ENCODE measurements around the gene ZNF45.
"Not testable (repeated sequence)": the region's sequence is repeated elsewhere in the genome, so short reads cannot be mapped to it uniquely, and the experiment has no call there.

ZNF45 gene

DNA sequence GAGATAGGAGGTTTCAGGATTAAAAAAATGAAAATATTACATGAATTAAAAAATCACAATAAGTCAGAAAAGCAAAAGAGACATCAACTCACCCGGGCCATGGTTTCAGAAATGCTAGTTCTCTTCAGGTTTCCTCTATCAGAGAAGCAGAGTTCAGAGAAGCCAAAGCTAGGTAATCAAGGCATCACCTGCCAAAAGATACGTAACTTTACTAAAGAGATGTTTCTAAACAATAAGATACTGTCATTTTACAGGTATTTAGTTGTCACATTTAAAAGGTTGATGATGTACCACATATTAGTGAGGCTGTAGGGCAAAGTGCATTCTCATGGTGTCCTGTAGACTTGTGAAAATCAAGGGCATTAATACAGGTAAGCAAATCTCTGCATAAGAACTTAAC is 51.2 kb downstream of the ZNF45 start, which contains the start of gene ZNF404:
TSS of gene ZNF404 (minus strand) at position 101 of the 400 bp plus-strand sequence.
- H3K27ac ChIP-seq = no peak within 1 kb of the TSS
- no peak for TF ChIP-seq ZFX (IDR thresholded peaks at IDR 0.05; ENCODE audit: borderline replicate concordance)
- TF ChIP-seq, protein P1, sequence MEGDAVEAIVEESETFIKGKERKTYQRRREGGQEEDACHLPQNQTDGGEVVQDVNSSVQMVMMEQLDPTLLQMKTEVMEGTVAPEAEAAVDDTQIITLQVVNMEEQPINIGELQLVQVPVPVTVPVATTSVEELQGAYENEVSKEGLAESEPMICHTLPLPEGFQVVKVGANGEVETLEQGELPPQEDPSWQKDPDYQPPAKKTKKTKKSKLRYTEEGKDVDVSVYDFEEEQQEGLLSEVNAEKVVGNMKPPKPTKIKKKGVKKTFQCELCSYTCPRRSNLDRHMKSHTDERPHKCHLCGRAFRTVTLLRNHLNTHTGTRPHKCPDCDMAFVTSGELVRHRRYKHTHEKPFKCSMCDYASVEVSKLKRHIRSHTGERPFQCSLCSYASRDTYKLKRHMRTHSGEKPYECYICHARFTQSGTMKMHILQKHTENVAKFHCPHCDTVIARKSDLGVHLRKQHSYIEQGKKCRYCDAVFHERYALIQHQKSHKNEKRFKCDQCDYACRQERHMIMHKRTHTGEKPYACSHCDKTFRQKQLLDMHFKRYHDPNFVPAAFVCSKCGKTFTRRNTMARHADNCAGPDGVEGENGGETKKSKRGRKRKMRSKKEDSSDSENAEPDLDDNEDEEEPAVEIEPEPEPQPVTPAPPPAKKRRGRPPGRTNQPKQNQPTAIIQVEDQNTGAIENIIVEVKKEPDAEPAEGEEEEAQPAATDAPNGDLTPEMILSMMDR (IDR thresholded peaks at IDR 0.05) = no peak

DNA sequence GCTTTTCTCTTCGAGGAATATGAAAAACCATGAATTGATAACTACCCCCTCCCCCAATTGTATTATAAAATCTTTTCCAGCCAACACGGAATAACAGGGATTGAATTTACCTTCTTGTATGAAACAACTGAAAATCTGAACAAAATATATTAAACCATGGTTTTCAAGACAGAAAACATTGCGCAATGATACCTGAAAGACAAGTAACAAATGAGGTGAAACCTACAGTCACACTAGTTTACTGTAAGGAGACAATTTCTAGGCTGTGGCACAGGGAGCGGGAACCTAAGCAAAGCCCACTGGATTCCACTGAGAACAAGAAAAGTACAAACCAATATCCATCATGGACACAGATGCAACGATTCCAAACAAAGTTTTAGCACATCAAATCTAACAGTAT is 54.6 kb downstream of the ZNF45 start:
- H3K27ac ChIP-seq = no peak overlapping the region
- TF ChIP-seq, protein P1 (IDR thresholded peaks at IDR 0.05) = no peak
- TF ChIP-seq ZFX (IDR thresholded peaks at IDR 0.05; ENCODE audit: borderline replicate concordance) = no peak

DNA sequence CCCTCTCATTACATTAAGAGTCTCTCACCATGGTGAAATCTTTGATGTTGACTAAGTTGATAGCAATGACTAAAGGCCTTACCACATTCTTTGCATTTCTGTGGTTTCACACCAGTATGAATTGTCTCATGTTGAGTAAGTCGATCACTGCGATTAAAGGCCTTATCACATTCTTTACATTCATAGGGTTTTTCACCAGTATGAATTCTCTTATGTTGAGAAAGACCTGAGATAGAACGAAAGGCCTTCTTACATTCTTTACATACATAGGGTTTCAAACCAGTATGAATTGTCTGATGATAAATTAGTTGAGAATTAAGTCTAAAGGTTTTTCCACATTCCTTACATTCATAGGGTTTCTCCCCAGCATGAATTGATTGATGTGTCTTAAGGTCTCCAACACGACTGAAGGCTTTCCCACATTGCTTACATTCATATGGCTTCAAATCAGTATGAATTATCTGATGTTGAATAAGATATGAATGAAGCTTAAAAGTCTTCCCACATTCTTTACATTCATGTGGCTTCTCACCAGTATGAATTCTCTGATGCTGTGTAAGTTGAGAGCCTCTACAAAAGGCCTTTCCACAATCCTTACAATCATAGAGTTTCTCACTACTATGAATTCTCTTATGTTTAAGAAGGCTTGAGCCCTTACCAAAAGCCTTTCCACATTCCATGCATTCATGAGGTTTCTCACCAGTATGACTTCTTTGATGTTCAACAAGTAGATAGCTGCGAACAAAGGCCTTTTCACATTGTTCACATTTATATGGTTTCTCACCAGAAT is 62.3 kb downstream of the ZNF45 start:
- TF ChIP-seq, protein P1 (IDR thresholded peaks at IDR 0.05) = no peak
- no peak for TF ChIP-seq ZFX (IDR thresholded peaks at IDR 0.05; ENCODE audit: borderline replicate concordance)
- no peak overlapping the region for H3K27ac ChIP-seq

DNA sequence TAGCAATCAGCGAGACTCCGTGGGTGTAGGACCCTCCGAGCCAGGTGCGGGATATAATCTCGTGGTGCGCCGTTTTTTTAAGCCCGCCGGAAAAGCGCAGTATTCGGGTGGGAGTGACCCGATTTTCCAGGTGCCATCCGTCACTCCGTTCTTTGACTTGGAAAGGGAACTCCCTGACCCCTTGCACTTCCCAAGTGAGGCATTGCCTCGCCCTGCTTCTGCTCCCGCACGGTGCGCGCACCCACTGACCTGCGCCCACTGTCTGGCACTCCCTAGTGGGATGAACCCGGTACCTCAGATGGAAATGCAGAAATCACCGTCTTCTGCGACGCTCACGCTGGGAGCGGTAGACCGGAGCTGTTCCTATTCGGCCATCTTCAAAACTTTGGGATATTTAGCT is 68.2 kb downstream of the ZNF45 start:
- not testable (repeated sequence) for H3K27ac ChIP-seq

Measured in 22Rv1 (cell line).